Esophagus squamous epithelium (tissue), 4 donors: ENCODE results near the gene GAK.

ENCODE experiments used
- POLR2A ChIP-seq, 4 donors: fragments of 450-650 bp; IDR thresholded peaks; one replicate each; pipeline ENCODE4 v1.6.1; 2017; ENCODE audit warnings: antibody characterized with exemption in 4 of 4, mild to moderate bottlenecking in 4 of 4, moderate library complexity in 3 of 4
- TF ChIP-seq, protein P1 (sequence below), 6 experiments: fragments of 450-650 bp in 4 of 6; fragments of 200-600 bp in 2 of 6; sonication (generic) in 2 of 6; IDR thresholded peaks; one replicate each; pipeline ENCODE4 v1.5.1; 2016 to 2019; ENCODE audit warnings: antibody characterized with exemption in 6 of 6, mild to moderate bottlenecking in 4 of 6, moderate library complexity in 4 of 6

DNA sequence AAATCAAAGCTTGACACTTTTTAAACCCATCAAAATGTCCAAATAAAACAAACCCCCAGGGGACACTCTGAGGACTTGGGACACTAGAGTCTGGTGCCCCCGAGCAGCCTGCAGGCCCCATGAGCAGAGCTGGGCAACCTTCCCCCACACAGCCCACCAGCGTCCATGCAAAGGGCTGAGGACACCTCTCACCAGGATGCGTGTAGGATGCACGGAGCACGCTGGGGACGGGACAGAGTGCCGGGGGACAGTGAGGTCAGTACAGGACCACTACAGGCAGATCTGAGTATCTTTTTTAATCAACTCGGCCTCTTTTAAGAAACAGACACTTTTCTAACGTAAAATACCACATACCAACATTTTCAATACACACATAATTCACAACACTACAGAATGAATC is 6.9 kb downstream of the GAK start:
- TF ChIP-seq, protein P1, sequence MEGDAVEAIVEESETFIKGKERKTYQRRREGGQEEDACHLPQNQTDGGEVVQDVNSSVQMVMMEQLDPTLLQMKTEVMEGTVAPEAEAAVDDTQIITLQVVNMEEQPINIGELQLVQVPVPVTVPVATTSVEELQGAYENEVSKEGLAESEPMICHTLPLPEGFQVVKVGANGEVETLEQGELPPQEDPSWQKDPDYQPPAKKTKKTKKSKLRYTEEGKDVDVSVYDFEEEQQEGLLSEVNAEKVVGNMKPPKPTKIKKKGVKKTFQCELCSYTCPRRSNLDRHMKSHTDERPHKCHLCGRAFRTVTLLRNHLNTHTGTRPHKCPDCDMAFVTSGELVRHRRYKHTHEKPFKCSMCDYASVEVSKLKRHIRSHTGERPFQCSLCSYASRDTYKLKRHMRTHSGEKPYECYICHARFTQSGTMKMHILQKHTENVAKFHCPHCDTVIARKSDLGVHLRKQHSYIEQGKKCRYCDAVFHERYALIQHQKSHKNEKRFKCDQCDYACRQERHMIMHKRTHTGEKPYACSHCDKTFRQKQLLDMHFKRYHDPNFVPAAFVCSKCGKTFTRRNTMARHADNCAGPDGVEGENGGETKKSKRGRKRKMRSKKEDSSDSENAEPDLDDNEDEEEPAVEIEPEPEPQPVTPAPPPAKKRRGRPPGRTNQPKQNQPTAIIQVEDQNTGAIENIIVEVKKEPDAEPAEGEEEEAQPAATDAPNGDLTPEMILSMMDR (IDR thresholded peaks at IDR 0.05), result no peak
- TF ChIP-seq POLR2A (IDR thresholded peaks at IDR 0.05), result no peak
